A549 (cell line): ENCODE measurements around the gene PARD6B. TPM values are rescaled to one million over a fixed set of nuclear protein-coding genes. Genes with fewer than 3 reads are reported as not detected.
A peak's percentile ranks its signal among the peaks of the same experiment; 100 is the strongest.
"Not testable (repeated sequence)": the region's sequence is repeated elsewhere in the genome, so short reads cannot be mapped to it uniquely, and the experiment has no call there.

Source experiments
- ATAC-seq, 2 experiments: fragments of 200-7000 bp in 1 of 2; fragments of >200 bp in 1 of 2; cut with Nextera tagmentation in 1 of 2; cut with Tn5 transposase in 1 of 2; 3 replicates each; pipeline versions ENCODE4 v1.8.0 to v1.9.1; 2018 to 2020; ENCODE audit warnings: mild to moderate bottlenecking in 1 of 2, moderate library complexity in 1 of 2
- CTCF ChIA-PET: fragments of 300-600 bp; sonication (Branson Sonifier 250); formaldehyde crosslinking; extraction: SDS; loops from one replicate; lab custom pipeline; 2021; ENCODE audit warnings: antibody characterized with exemption, inconsistent platforms; lab: Yijun Ruan, JAX
- POLR2A ChIA-PET: fragments of 350-600 bp; formaldehyde crosslinking; extraction: SDS; loops from one replicate; lab custom pipeline; 2021; ENCODE audit warnings: antibody characterized with exemption, inconsistent platforms; lab: Yijun Ruan, JAX
- DNase-seq, 2 experiments: peaks; one replicate each; pipeline versions ENCODE4 v3.0.0 to v3.0.0-alpha.2; 2011 to 2016; ENCODE audit warnings: low read depth in 1 of 2, low spot score in 1 of 2
- FAIRE-seq: peaks from 2 replicates; lab custom pipeline; 2011; peaks lifted over from hg19 to GRCh38; lab: Jason Lieb, UNC
- H3K27ac ChIP-seq, 2 experiments: fragments of >200 bp; sonication (Bioruptor Twin); formaldehyde crosslinking; 3 replicates each; pipeline ENCODE4 v1.5.1; 2016 to 2017
- H3K4me1 ChIP-seq: fragments of >200 bp; sonication (Bioruptor Twin); formaldehyde crosslinking; 3 replicates; pipeline ENCODE4 v1.6.1; 2016
- H3K4me2 ChIP-seq: fragments of >200 bp; sonication (Bioruptor Twin); formaldehyde crosslinking; 3 replicates; pipeline ENCODE4 v1.6.1; 2016
- H3K4me3 ChIP-seq: fragments of >200 bp; sonication (Bioruptor Twin); formaldehyde crosslinking; 3 replicates; pipeline ENCODE4 v1.5.1; 2016
- H3K9me3 ChIP-seq: fragments of >200 bp; sonication (Bioruptor Twin); formaldehyde crosslinking; 3 replicates; pipeline ENCODE4 v1.6.1; 2016
- BHLHE40 ChIP-seq: IDR thresholded peaks from 2 replicates; pipeline ENCODE4 v1.6.1; 2012; ENCODE audit warnings: low read depth, low read length, inconsistent platforms
- CEBPB ChIP-seq, 2 experiments: fragments of >200 bp in 1 of 2; sonication (Bioruptor Twin) in 1 of 2; formaldehyde crosslinking in 1 of 2; IDR thresholded peaks; 2 replicates each; pipeline ENCODE4 v1.6.1; 2012 to 2016
- CHD2 ChIP-seq: fragments of 150-350 bp; IDR thresholded peaks from 2 replicates; pipeline ENCODE4 v1.6.1; 2014; ENCODE audit warnings: low read length; ENCODE audit not compliant: partially characterized antibody
- CTCF ChIP-seq: fragments of >200 bp; sonication (Bioruptor Twin); formaldehyde crosslinking; IDR thresholded peaks from 3 replicates; pipeline ENCODE4 v1.5.1; 2016
- EP300 ChIP-seq, 2 experiments: fragments of >200 bp; sonication (Bioruptor Twin); formaldehyde crosslinking; IDR thresholded peaks; 2 replicates in 1 of 2; 3 replicates in 1 of 2; pipeline ENCODE4 v1.6.1; 2016 to 2017
- ESRRA ChIP-seq: fragments of 150-350 bp; IDR thresholded peaks from 2 replicates; pipeline ENCODE4 v1.6.1; 2014; ENCODE audit warnings: mild to moderate bottlenecking, low read length, borderline replicate concordance
- HMGXB4 ChIP-seq: fragments of 250-450 bp; sonication (Bioruptor Pico); IDR thresholded peaks from 2 replicates; pipeline ENCODE4 v1.5.0; 2021; ENCODE audit warnings: mild to moderate bottlenecking, moderate library complexity, borderline replicate concordance
- JUNB ChIP-seq: fragments of >200 bp; sonication (Bioruptor Twin); formaldehyde crosslinking; IDR thresholded peaks from 2 replicates; pipeline ENCODE4 v1.6.1; 2016
- KDM1A ChIP-seq: fragments of 200-600 bp; sonication (generic); IDR thresholded peaks from 2 replicates; pipeline ENCODE4 v1.6.1; 2016; ENCODE audit warnings: low read depth, mild to moderate bottlenecking
- RAD21 ChIP-seq, 2 experiments: fragments of >200 bp in 1 of 2; sonication (Bioruptor Twin) in 1 of 2; formaldehyde crosslinking in 1 of 2; IDR thresholded peaks in 1 of 2; conservative IDR thresholded peaks in 1 of 2; 2 replicates in 1 of 2; 3 replicates in 1 of 2; pipeline ENCODE4 v1.6.1; 2012 to 2018; ENCODE audit warnings: inconsistent platforms in 1 of 2
- RCOR1 ChIP-seq: fragments of 150-350 bp; IDR thresholded peaks from 2 replicates; pipeline ENCODE4 v1.6.1; 2014; ENCODE audit warnings: antibody characterized with exemption, low read length, low read depth
- RFX5 ChIP-seq: fragments of 450-650 bp; IDR thresholded peaks from 2 replicates; pipeline ENCODE4 v1.7.1; 2014; ENCODE audit warnings: antibody characterized with exemption, mild to moderate bottlenecking, moderate library complexity
- RNF2 ChIP-seq: fragments of 200-600 bp; sonication (generic); IDR thresholded peaks from 2 replicates; pipeline ENCODE4 v1.6.1; 2016; ENCODE audit warnings: low read depth, mild to moderate bottlenecking, antibody characterized with exemption, moderate library complexity, borderline replicate concordance
- SMC3 ChIP-seq: fragments of >200 bp; sonication (Bioruptor Twin); formaldehyde crosslinking; IDR thresholded peaks from 3 replicates; pipeline ENCODE4 v1.6.1; 2018; ENCODE audit warnings: inconsistent platforms
- SREBF2 ChIP-seq: fragments of 450-650 bp; IDR thresholded peaks from 2 replicates; pipeline ENCODE4 v1.6.1; 2014; ENCODE audit warnings: mild to moderate bottlenecking, moderate library complexity
- ZNF302 ChIP-seq: fragments of 250-450 bp; sonication (Bioruptor Pico); IDR thresholded peaks from 2 replicates; pipeline ENCODE4 v1.9.0; 2021; ENCODE audit warnings: inconsistent platforms, mild to moderate bottlenecking, moderate library complexity
- ZSCAN20 ChIP-seq: fragments of 250-450 bp; sonication (Bioruptor Pico); IDR thresholded peaks from 2 replicates; pipeline ENCODE4 v1.8.0; 2022; ENCODE audit warnings: mild to moderate bottlenecking, moderate library complexity
- WGBS: methylation state at CpG from one replicate; pipeline ENCODE4 v1.1.6; 2017; ENCODE audit errors: missing lambda C conversion rate; 5-methylcytosine and 5-hydroxymethylcytosine counted together
- polyA plus RNA-seq, 4 experiments: library from polyadenylated mRNA; depleted of rRNA in 3 of 4; stranded (reverse); fragments of >200 nt; fragmentation: RNase III in 1 of 4; extraction: RNeasy Plus Mini Kit Qiagen cat#74134 plus additional on column Dnase treatment in 1 of 4; gene quantifications; 2 replicates in 3 of 4; 3 replicates in 1 of 4; pipeline ENCODE4 v1.2.3, GENCODE V29; 2011 to 2017

The PARD6B gene
- polyA plus RNA-seq, 2 of the 4 experiments (the other 2 are of a cell fraction) = 3.1 to 6.4 TPM

- Histone ChIP-seq H3K27ac (no peak overlapping the region), H3K4me1 (peaks cover 3% of the 10 kb centered on the region; the same call in 1 of the 3 replicates), H3K4me2 (no peak overlapping the region), H3K9me3 (no peaks in the 10 kb centered on the region), H3K4me3 (no peak overlapping the region)
- CTCF ChIA-PET = interaction anchor here (0.5 to 1.3 kb wide), 3 partner anchors 53 to 85 kb away, joined by 3 to 4 read pairs (median 3); no protein-coding TSS in a partner anchor
- POLR2A ChIA-PET = no interaction called here
- FAIRE-seq (no peak), DNase-seq (no peak), ATAC-seq (no peak)
- 63% methylated on average over 9 of the region's 9 CpGs for WGBS
- peak in 1 of 2 experiments; percentile 33; a peak in 1 of 4 replicates for TF ChIP-seq CEBPB (IDR thresholded peaks at IDR 0.05)
- no peak for TF ChIP-seq SREBF2
Measured at GRCh38 chr20:50710492-50711063, 20.8 kb upstream of the PARD6B start.

GRCh38 chr20:50711113-50711825 lies 20.1 kb upstream of the PARD6B start:
- CTCF ChIA-PET = interaction anchor here (0.5 to 1.3 kb wide), 4 partner anchors 54 to 122 kb away, joined by 3 to 4 read pairs (median 4); no protein-coding TSS in a partner anchor

GRCh38 chr20:50712771-50713656 lies 18.4 kb upstream of the PARD6B start:
- Histone ChIP-seq H3K4me3 (no peak overlapping the region), H3K4me1 (peaks cover 9% of the 10 kb centered on the region; the same call in 1 of the 3 replicates), H3K4me2 (no peak overlapping the region), H3K9me3 (no peaks in the 10 kb centered on the region), H3K27ac (peak overlapping the region in 1 of 2 experiments; percentile 44; a peak in 2 of 6 replicates)
- CTCF ChIA-PET = interaction anchor here (0.6 to 2.4 kb wide), 14 partner anchors 8 to 152 kb away, joined by 3 to 14 read pairs (median 4); no protein-coding TSS in a partner anchor
- ATAC-seq (no peak), FAIRE-seq (no peak), DNase-seq (no peak)
- POLR2A ChIA-PET = no interaction called here
- 93% methylated on average over 7 of the region's 7 CpGs for WGBS
- no peak for TF ChIP-seq HMGXB4

More at GRCh38 chr20:50711113-50711825, 20.1 kb upstream of the PARD6B start:
- Histone ChIP-seq H3K4me1 (peaks cover 6% of the 10 kb centered on the region; the same call in 1 of the 3 replicates), H3K4me3 (no peak overlapping the region), H3K4me2 (no peak overlapping the region), H3K9me3 (no peaks in the 10 kb centered on the region), H3K27ac (no peak overlapping the region)
- WGBS = 90% methylated on average over 13 of the region's 13 CpGs
- no peak for DNase-seq
- POLR2A ChIA-PET = no interaction called here
- TF ChIP-seq EP300 (IDR thresholded peaks at IDR 0.05) = no peak
- TF ChIP-seq SREBF2 = no peak
- TF ChIP-seq CHD2 = no peak
- TF ChIP-seq ZNF302 (CRISPR knock-in tag) = no peak
- TF ChIP-seq RNF2 = no peak
- TF ChIP-seq SMC3 = no peak
- ATAC-seq = no peak
- no peak for FAIRE-seq

- CTCF ChIA-PET = interaction anchor here (0.6 to 2.4 kb wide), 14 partner anchors 8 to 152 kb away, joined by 3 to 14 read pairs (median 4); no protein-coding TSS in a partner anchor
- DNase-seq = peak in 1 of 2 experiments; percentile 56
Measured at GRCh38 chr20:50713657-50714101, 17.7 kb upstream of the PARD6B start.

GRCh38 chr20:50714426-50714825 lies 17.0 kb upstream of the PARD6B start:
- 95% methylated on average over 12 of the region's 12 CpGs for WGBS
- peaks cover 14% of the 10 kb centered on the region; the same call in 1 of the 3 replicates for H3K4me1 ChIP-seq
- ATAC-seq, DNase-seq, H3K27ac ChIP-seq, H3K9me3 ChIP-seq, H3K4me3 ChIP-seq, FAIRE-seq, POLR2A ChIA-PET, H3K4me2 ChIP-seq: not testable (repeated sequence)
- CTCF ChIA-PET = interaction anchor here (0.5 to 2.4 kb wide), 12 partner anchors 9 to 153 kb away, joined by 3 to 14 read pairs (median 4); no protein-coding TSS in a partner anchor

More at GRCh38 chr20:50713657-50714101, 17.7 kb upstream of the PARD6B start:
- H3K4me3 ChIP-seq = no peak overlapping the region
- ATAC-seq = peak; percentile 54 to 77; a peak in 3 of 6 replicates
- H3K27ac ChIP-seq = peak overlapping the region in 1 of 2 experiments; percentile 44; a peak in 2 of 6 replicates
- H3K9me3 ChIP-seq = no peaks in the 10 kb centered on the region
- H3K4me1 ChIP-seq = peaks cover 14% of the 10 kb centered on the region; the same call in 1 of the 3 replicates
- no peak overlapping the region for H3K4me2 ChIP-seq
- FAIRE-seq = no peak
- WGBS = 76% methylated on average over 7 of the region's 7 CpGs
- POLR2A ChIA-PET = no interaction called here
- no peak for TF ChIP-seq ESRRA
- TF ChIP-seq RFX5 = no peak
- no peak for TF ChIP-seq BHLHE40
- no peak for TF ChIP-seq JUNB
- peak; percentile 40 for TF ChIP-seq CTCF
- TF ChIP-seq RCOR1 = no peak
- no peak for TF ChIP-seq ZNF302 (CRISPR knock-in tag)
- TF ChIP-seq ZSCAN20 (CRISPR knock-in tag) = no peak
- no peak for TF ChIP-seq KDM1A
- TF ChIP-seq SMC3 = peak; percentile 39; the same call in 1 of the 3 replicates
- TF ChIP-seq RAD21 (conservative IDR thresholded peaks at IDR 0.05 in 1 of 2, IDR thresholded peaks at IDR 0.05 in 1 of 2) = peak; percentile 56 to 62
- TF ChIP-seq, all 56 proteins: peak for 3
